ENCODE data around the gene P2RX3. TPM values are rescaled to one million over a fixed set of nuclear protein-coding genes. Genes with fewer than 3 reads are reported as not detected.

P2RX3 gene
- total and polyA plus RNA-seq, 10 of the 15 experiments (the other 5 are each of a cell fraction or from before 2014, with no cell fraction given): 0.05 to 0.12 TPM; not detected in 8

DNA sequence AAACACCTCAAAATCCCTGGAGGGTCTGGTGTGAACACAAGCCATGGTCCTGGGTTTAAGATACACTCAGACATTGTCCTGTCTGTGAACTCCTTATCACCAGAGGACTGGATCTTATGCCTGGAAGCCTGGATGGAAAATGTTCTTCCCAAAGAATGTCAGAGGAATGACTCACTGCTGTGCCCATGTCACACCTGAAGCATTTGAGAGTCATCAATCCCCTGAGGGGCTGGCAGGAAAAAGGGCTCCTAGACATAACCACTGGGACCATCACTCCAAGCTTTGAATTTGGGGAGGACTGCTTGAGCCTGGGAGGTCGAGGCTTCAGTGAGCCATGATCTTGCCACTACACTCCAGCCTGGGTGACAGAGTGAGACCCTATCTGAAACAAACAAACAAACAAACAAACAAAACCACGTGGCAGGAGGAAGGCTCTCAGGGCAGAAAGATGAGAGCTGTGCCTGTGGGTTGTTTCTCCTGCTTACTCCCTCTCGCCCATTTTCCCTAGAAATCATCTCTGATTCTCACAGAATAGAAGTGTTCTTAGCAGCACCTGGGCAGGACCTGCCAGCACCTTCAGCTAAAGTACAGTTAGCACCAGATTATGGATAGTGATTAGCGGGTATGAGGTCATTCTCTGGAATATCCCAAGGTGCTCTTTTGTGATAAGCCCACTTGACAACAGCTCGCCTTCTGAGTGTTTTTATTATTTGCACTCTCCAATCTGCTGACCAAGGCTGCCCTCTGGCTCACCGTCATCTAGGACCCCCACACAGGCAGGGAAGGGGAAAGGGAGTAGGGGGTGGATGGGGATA, 64.2 kb downstream of the P2RX3 start:
- Histone ChIP-seq H3K4me2 (ENCODE audit: control insufficient read depth, insufficient read depth) (no peak overlapping the region), H3K27ac (ENCODE audit: control insufficient read depth, insufficient read depth) (no peak overlapping the region)
- no peak for TF ChIP-seq RELA (IDR thresholded peaks at IDR 0.05; ENCODE audit: borderline replicate concordance, partially characterized antibody)
- no peak for TF ChIP-seq USF2 (IDR thresholded peaks at IDR 0.05; ENCODE audit: borderline replicate concordance, low read depth, low read length)
- TF ChIP-seq EED (IDR thresholded peaks at IDR 0.05; ENCODE audit: low read depth): no peak
- no peak for TF ChIP-seq ZNF207 (IDR thresholded peaks at IDR 0.05; ENCODE audit: borderline replicate concordance)
- no peak for TF ChIP-seq KAT2A (conservative IDR thresholded peaks at IDR 0.05; ENCODE audit: control insufficient read depth, low read depth, low read length)
- no peak for TF ChIP-seq CREB1 (IDR thresholded peaks at IDR 0.05; ENCODE audit: low read depth)
- TF ChIP-seq, protein P1, sequence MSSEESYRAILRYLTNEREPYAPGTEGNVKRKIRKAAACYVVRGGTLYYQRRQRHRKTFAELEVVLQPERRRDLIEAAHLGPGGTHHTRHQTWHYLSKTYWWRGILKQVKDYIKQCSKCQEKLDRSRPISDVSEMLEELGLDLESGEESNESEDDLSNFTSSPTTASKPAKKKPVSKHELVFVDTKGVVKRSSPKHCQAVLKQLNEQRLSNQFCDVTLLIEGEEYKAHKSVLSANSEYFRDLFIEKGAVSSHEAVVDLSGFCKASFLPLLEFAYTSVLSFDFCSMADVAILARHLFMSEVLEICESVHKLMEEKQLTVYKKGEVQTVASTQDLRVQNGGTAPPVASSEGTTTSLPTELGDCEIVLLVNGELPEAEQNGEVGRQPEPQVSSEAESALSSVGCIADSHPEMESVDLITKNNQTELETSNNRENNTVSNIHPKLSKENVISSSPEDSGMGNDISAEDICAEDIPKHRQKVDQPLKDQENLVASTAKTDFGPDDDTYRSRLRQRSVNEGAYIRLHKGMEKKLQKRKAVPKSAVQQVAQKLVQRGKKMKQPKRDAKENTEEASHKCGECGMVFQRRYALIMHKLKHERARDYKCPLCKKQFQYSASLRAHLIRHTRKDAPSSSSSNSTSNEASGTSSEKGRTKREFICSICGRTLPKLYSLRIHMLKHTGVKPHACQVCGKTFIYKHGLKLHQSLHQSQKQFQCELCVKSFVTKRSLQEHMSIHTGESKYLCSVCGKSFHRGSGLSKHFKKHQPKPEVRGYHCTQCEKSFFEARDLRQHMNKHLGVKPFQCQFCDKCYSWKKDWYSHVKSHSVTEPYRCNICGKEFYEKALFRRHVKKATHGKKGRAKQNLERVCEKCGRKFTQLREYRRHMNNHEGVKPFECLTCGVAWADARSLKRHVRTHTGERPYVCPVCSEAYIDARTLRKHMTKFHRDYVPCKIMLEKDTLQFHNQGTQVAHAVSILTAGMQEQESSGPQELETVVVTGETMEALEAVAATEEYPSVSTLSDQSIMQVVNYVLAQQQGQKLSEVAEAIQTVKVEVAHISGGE (CRISPR knock-in tag; IDR thresholded peaks at IDR 0.05): no peak
- TF ChIP-seq NFIC (IDR thresholded peaks at IDR 0.05; ENCODE audit: low read depth, low read length): no peak
- TF ChIP-seq, protein P2, sequence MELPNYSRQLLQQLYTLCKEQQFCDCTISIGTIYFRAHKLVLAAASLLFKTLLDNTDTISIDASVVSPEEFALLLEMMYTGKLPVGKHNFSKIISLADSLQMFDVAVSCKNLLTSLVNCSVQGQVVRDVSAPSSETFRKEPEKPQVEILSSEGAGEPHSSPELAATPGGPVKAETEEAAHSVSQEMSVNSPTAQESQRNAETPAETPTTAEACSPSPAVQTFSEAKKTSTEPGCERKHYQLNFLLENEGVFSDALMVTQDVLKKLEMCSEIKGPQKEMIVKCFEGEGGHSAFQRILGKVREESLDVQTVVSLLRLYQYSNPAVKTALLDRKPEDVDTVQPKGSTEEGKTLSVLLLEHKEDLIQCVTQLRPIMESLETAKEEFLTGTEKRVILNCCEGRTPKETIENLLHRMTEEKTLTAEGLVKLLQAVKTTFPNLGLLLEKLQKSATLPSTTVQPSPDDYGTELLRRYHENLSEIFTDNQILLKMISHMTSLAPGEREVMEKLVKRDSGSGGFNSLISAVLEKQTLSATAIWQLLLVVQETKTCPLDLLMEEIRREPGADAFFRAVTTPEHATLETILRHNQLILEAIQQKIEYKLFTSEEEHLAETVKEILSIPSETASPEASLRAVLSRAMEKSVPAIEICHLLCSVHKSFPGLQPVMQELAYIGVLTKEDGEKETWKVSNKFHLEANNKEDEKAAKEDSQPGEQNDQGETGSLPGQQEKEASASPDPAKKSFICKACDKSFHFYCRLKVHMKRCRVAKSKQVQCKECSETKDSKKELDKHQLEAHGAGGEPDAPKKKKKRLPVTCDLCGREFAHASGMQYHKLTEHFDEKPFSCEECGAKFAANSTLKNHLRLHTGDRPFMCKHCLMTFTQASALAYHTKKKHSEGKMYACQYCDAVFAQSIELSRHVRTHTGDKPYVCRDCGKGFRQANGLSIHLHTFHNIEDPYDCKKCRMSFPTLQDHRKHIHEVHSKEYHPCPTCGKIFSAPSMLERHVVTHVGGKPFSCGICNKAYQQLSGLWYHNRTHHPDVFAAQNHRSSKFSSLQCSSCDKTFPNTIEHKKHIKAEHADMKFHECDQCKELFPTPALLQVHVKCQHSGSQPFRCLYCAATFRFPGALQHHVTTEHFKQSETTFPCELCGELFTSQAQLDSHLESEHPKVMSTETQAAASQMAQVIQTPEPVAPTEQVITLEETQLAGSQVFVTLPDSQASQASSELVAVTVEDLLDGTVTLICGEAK (IDR thresholded peaks at IDR 0.05; ENCODE audit: borderline replicate concordance): no peak
- TF ChIP-seq NR2F1 (conservative IDR thresholded peaks at IDR 0.05): no peak
- TF ChIP-seq WRNIP1 (IDR thresholded peaks at IDR 0.05; ENCODE audit: borderline replicate concordance, low read depth, low read length): no peak
- no peak for TF ChIP-seq EZH2 (IDR thresholded peaks at IDR 0.05; ENCODE audit: borderline replicate concordance, control insufficient read depth, low read depth, low read length)
- TF ChIP-seq, protein P3, sequence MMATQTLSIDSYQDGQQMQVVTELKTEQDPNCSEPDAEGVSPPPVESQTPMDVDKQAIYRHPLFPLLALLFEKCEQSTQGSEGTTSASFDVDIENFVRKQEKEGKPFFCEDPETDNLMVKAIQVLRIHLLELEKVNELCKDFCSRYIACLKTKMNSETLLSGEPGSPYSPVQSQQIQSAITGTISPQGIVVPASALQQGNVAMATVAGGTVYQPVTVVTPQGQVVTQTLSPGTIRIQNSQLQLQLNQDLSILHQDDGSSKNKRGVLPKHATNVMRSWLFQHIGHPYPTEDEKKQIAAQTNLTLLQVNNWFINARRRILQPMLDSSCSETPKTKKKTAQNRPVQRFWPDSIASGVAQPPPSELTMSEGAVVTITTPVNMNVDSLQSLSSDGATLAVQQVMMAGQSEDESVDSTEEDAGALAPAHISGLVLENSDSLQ (IDR thresholded peaks at IDR 0.05): no peak
- no peak for TF ChIP-seq HDAC6 (IDR thresholded peaks at IDR 0.05; ENCODE audit: unreplicated experiment)

More for the DNA sequence above, 64.2 kb downstream of the P2RX3 start:
- in situ Hi-C loops (cut with MboI): no loop called here
- BruUV-seq (replicated peaks): no TSS peak
- H3K9ac ChIP-seq (ENCODE audit: control insufficient read depth, insufficient read depth, low read length): no peak overlapping the region
- ATAC-seq (no peak), FAIRE-seq (no peak), DNase-seq (ENCODE audit: low read depth, low spot score) (no peak)
- ChIA-PET CTCF (no interaction called here), POLR2A (no interaction called here), SMC1A (ENCODE audit: uncharacterized antibody, unreplicated experiment) (interaction anchor here (0.6 kb wide), 1 partner anchor 169 kb away, joined by 3 read pairs; no protein-coding TSS in a partner anchor), RAD21 (ENCODE audit: unreplicated experiment) (no interaction called here)
- H2AFZ ChIP-seq (ENCODE audit: control insufficient read depth, low read depth, low read length): no peak overlapping the region
- no peaks in the 10 kb centered on the region for H4K20me1 ChIP-seq (ENCODE audit: control insufficient read depth, insufficient read depth)
- H3K4me3 ChIP-seq: no peak overlapping the region
- intact Hi-C loops (cut with micrococcal nuclease; ENCODE audit: unreplicated experiment): no loop called here
- peaks cover 9% of the 10 kb centered on the region for H3K4me1 ChIP-seq (ENCODE audit: control insufficient read depth, insufficient read depth, low read length)
- peaks cover 7 to 10% of the 10 kb centered on the region in 2 experiments; a peak in 3 of 4 replicates for H3K36me3 ChIP-seq (ENCODE audit: control insufficient read depth in 2 of 2, insufficient read depth in 2 of 2, low read length in 1 of 2)
- H3K79me2 ChIP-seq (ENCODE audit: control insufficient read depth, insufficient read depth, low read length): no peaks in the 10 kb centered on the region
- H3K9me3 ChIP-seq (replicated peaks; ENCODE audit: control insufficient read depth, insufficient read depth, low read length): no peaks in the 10 kb centered on the region
- WGBS (ENCODE audit: insufficient coverage, insufficient replicate concordance, low lambda C conversion rate, missing lambda C conversion rate): 80% methylated on average over 6 of the region's 6 CpGs
- no peaks in the 10 kb centered on the region for H3K27me3 ChIP-seq (replicated peaks in 1 of 2; ENCODE audit: control insufficient read depth in 2 of 2, insufficient read depth in 2 of 2, low read length in 1 of 2)
